GM23338 (cell line): ENCODE results near the gene CREBL2. TPM values are rescaled to one million over a fixed set of nuclear protein-coding genes. Genes with fewer than 3 reads are reported as not detected.
"Not testable (repeated sequence)": the region's sequence is repeated elsewhere in the genome, so short reads cannot be mapped to it uniquely, and the experiment has no call there.

ENCODE experiments used
- ATAC-seq: fragments of 200-7000 bp; cut with Tn5 transposase; 3 replicates; pipeline ENCODE4 v1.9.1; 2020
- DNase-seq: peaks from one replicate; pipeline ENCODE4 v3.0.0-alpha.2; 2015; ENCODE audit warnings: low spot score
- H2AFZ ChIP-seq: fragments of 200-600 bp; sonication (generic); 2 replicates; pipeline ENCODE4 v1.8.0; 2016; ENCODE audit warnings: antibody characterized with exemption, mild to moderate bottlenecking, moderate library complexity
- H3F3A ChIP-seq: fragments of 200-600 bp; sonication (generic); replicated peaks from 2 replicates; pipeline ENCODE4 v1.8.0; 2017; ENCODE audit warnings: antibody characterized with exemption, mixed run types, low read depth
- H3K27ac ChIP-seq: fragments of 200-600 bp; sonication (generic); 2 replicates; pipeline ENCODE4 v1.6.1; 2016; ENCODE audit warnings: low read depth
- H3K27me3 ChIP-seq: fragments of 200-600 bp; sonication (generic); 2 replicates; pipeline ENCODE4 v1.8.0; 2016; ENCODE audit warnings: mild to moderate bottlenecking, mixed run types, moderate library complexity; ENCODE audit not compliant: insufficient read depth
- H3K36me3 ChIP-seq: fragments of 200-600 bp; sonication (generic); 2 replicates; pipeline ENCODE4 v1.8.0; 2016; ENCODE audit warnings: mild to moderate bottlenecking; ENCODE audit not compliant: insufficient read depth
- H3K4me1 ChIP-seq: fragments of 200-600 bp; sonication (generic); 2 replicates; pipeline ENCODE4 v1.8.0; 2016; ENCODE audit warnings: mild to moderate bottlenecking, moderate library complexity; ENCODE audit not compliant: insufficient read depth
- H3K4me2 ChIP-seq: fragments of 200-600 bp; sonication (generic); 2 replicates; pipeline ENCODE4 v1.7.1; 2017; ENCODE audit warnings: mixed run types
- H3K4me3 ChIP-seq: fragments of 200-600 bp; sonication (generic); 2 replicates; pipeline ENCODE4 v1.6.1; 2016; ENCODE audit warnings: mixed run types
- H3K79me2 ChIP-seq: fragments of 200-600 bp; sonication (generic); replicated peaks from 2 replicates; pipeline ENCODE4 v1.8.0; 2017; ENCODE audit warnings: mild to moderate bottlenecking; ENCODE audit not compliant: insufficient read depth
- H3K9me2 ChIP-seq: fragments of 200-600 bp; sonication (generic); 2 replicates; pipeline ENCODE4 v1.8.0; 2017; ENCODE audit not compliant: insufficient read depth
- H4K20me1 ChIP-seq: fragments of 200-600 bp; sonication (generic); replicated peaks from 2 replicates; pipeline ENCODE4 v1.8.0; 2017; ENCODE audit warnings: mild to moderate bottlenecking; ENCODE audit not compliant: insufficient read depth
- H3K27ac Mint-ChIP-seq: 2 replicates; pipeline ENCODE4 v1.8.0; 2020; ENCODE audit warnings: inconsistent platforms, mild to moderate bottlenecking, moderate library complexity, mixed read lengths
- H3K27me3 Mint-ChIP-seq: 3 replicates; pipeline ENCODE4 v1.8.0; 2022; ENCODE audit warnings: low read depth, mild to moderate bottlenecking, moderate library complexity, mixed read lengths, inconsistent platforms; ENCODE audit not compliant: insufficient read depth, poor library complexity
- H3K36me3 Mint-ChIP-seq: 3 replicates; pipeline ENCODE4 v1.8.0; 2021; ENCODE audit warnings: low read depth, mild to moderate bottlenecking, inconsistent platforms, moderate library complexity, mixed read lengths
- H3K4me1 Mint-ChIP-seq: 3 replicates; pipeline ENCODE4 v1.8.0; 2020; ENCODE audit warnings: mild to moderate bottlenecking, inconsistent platforms, mixed read lengths
- H3K4me3 Mint-ChIP-seq: 3 replicates; pipeline ENCODE4 v1.8.0; 2021; ENCODE audit warnings: moderate library complexity, mild to moderate bottlenecking, inconsistent platforms, mixed read lengths
- H3K9me3 Mint-ChIP-seq: 3 replicates; pipeline ENCODE4 v1.8.0; 2020; ENCODE audit warnings: moderate library complexity, mild to moderate bottlenecking, inconsistent platforms, mixed read lengths
- CREB1 ChIP-seq: fragments of 250-450 bp; sonication (Bioruptor Pico); IDR thresholded peaks from 2 replicates; pipeline ENCODE4 v1.5.0; 2020; ENCODE audit warnings: low read depth, mild to moderate bottlenecking, moderate library complexity
- CTCF ChIP-seq, 2 experiments: fragments of 200-600 bp in 1 of 2; sonication (generic) in 1 of 2; conservative IDR thresholded peaks; 2 replicates each; pipeline versions ENCODE4 v1.5.1 to v1.6.1; 2016 to 2017; ENCODE audit warnings: antibody characterized with exemption in 2 of 2, low read depth in 2 of 2, mild to moderate bottlenecking in 2 of 2, moderate library complexity in 1 of 2
- ETS1 ChIP-seq: IDR thresholded peaks from 2 replicates; pipeline ENCODE4 v1.6.1; 2016; ENCODE audit warnings: antibody characterized with exemption
- EZH2 ChIP-seq: fragments of 200-600 bp; sonication (generic); IDR thresholded peaks from one replicate; pipeline ENCODE4 v1.8.0; 2017; ENCODE audit warnings: antibody characterized with exemption, mild to moderate bottlenecking, low read depth; ENCODE audit not compliant: unreplicated experiment
- NANOG ChIP-seq: IDR thresholded peaks from 2 replicates; pipeline ENCODE4 v1.6.1; 2016; ENCODE audit warnings: antibody characterized with exemption, borderline replicate concordance
- POLR2AphosphoS5 ChIP-seq: IDR thresholded peaks from 2 replicates; pipeline ENCODE4 v1.6.1; 2016; ENCODE audit warnings: antibody characterized with exemption, low read depth
- STAT1 ChIP-seq: IDR thresholded peaks from one replicate; pipeline ENCODE4 v1.6.1; 2016; ENCODE audit warnings: antibody characterized with exemption; ENCODE audit not compliant: unreplicated experiment
- ZNF331 ChIP-seq: fragments of 250-450 bp; sonication (Bioruptor Pico); IDR thresholded peaks from 2 replicates; pipeline ENCODE4 v1.5.0; 2020; ENCODE audit warnings: low read depth, mild to moderate bottlenecking, moderate library complexity
- ZNF462 ChIP-seq: fragments of 250-450 bp; sonication (Bioruptor Pico); IDR thresholded peaks from 2 replicates; pipeline ENCODE4 v1.5.0; 2020; ENCODE audit warnings: mild to moderate bottlenecking, moderate library complexity
- polyA plus RNA-seq: library from polyadenylated mRNA; unstranded; fragments of >200 nt; fragmentation: Nextera tagmentation; extraction: Ambion mirVana; gene quantifications from 2 replicates; pipeline ENCODE4 v1.2.1, GENCODE V29; 2016
- total RNA-seq: library from RNA; depleted of rRNA; stranded (reverse); fragments of >200 nt; shearing (Covaris generic); gene quantifications from 2 replicates; pipeline ENCODE4 v1.2.3, GENCODE V29; 2014

The CREBL2 gene
- total and polyA plus RNA-seq, 2 experiments from 2014 or later, result 9.0 to 21.6 TPM

GRCh38 chr12:12577786-12578185 is 33.9 kb upstream of the CREBL2 start (continued):
- no peak for TF ChIP-seq ZNF462

DNA sequence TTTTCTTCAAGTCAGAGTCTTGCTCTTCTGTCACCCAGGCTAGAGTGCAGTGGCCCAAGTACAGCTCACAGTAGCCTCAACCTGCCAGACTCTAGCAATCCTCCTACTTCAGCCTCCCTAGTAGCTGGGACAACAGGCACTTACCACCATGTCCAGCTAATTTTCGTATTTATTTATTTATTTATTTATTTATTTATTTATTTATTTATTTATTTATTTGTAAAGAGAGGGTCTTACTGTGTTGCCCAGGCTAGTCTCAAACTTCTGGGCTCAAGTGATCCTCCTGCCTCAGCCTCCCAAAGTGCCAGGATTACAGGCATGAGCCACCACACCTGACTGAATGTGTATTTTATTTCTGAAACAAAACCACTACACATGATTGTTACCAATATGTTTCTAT is 31.0 kb upstream of the CREBL2 start:
- H3K36me3 ChIP-seq, H2AFZ ChIP-seq, ATAC-seq, H4K20me1 ChIP-seq, H3K27ac Mint-ChIP-seq, H3K36me3 Mint-ChIP-seq, H3F3A ChIP-seq, H3K27me3 ChIP-seq, H3K9me3 Mint-ChIP-seq, H3K79me2 ChIP-seq, H3K9me2 ChIP-seq, H3K4me3 Mint-ChIP-seq, H3K27ac ChIP-seq, H3K4me1 ChIP-seq, H3K4me2 ChIP-seq, DNase-seq, H3K27me3 Mint-ChIP-seq, H3K4me3 ChIP-seq: not testable (repeated sequence)
- H3K4me1 Mint-ChIP-seq, result peaks cover 11% of the 10 kb centered on the region

DNA sequence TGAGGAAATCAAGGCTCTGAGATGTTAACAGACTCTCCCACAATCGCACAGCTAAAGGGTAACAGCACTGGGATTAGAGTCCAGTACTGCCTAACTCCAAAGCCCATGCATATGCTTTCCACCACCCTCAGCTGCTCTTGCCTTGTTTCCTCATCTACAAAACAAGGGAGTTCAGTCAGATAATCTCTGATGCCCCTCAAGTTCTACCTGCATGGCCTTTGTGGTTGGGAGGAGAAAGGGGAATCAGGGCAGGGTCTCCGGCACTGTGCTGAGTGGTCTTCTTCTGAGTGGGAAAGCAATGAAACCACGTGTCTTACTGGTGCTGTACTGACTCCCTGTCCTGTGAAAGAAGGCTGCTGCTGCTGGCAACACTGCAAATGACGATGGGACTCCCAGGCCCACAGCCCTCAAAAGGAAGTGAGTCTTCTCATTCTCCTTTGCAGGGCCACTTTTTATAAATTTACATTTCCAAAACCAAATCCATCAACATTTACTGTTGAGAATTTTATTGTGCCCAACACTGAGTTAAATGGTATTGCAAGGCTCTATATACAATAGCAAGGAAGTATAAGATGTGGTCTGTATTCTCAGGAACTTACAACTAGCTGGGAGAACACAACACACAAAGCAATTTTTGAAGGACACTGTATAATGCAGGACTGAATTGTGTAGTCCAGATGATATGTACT is 29.3 kb upstream of the CREBL2 start:
- peak overlapping the region; percentile 93 for H2AFZ ChIP-seq

More for the DNA sequence above, 29.3 kb upstream of the CREBL2 start:
- H3K4me1 ChIP-seq, result no peaks in the 10 kb centered on the region; the same call in 1 of the 2 replicates
- Mint-ChIP-seq H3K27ac (no peak overlapping the region), H3K27me3 (peaks cover 3% of the 10 kb centered on the region), H3K4me3 (no peak overlapping the region), H3K4me1 (peaks cover 11% of the 10 kb centered on the region), H3K36me3 (no peaks in the 10 kb centered on the region), H3K9me3 (no peaks in the 10 kb centered on the region)
- H3K79me2 ChIP-seq, result no peaks in the 10 kb centered on the region
- H3K36me3 ChIP-seq, result no peaks in the 10 kb centered on the region; the same call in 1 of the 2 replicates
- no peaks in the 10 kb centered on the region for H3K27me3 ChIP-seq
- no peak for TF ChIP-seq NANOG
- TF ChIP-seq CREB1, result no peak
- TF ChIP-seq CTCF (conservative IDR thresholded peaks at IDR 0.05; ENCODE audit: low read depth in 2 of 2), result no peak
- no peak for TF ChIP-seq ZNF331 (CRISPR knock-in tag)
- no peak for TF ChIP-seq ETS1
- no peak for TF ChIP-seq POLR2AphosphoS5
- no peak for TF ChIP-seq STAT1
- TF ChIP-seq EZH2, result no peak
- H3K4me2 ChIP-seq, result no peak overlapping the region
- DNase-seq (no peak), ATAC-seq (no peak)
- H3K27ac ChIP-seq, result no peak overlapping the region
- H3K4me3 ChIP-seq, result no peak overlapping the region
- 0 out of 2 replicates have a peak, but pooled peaks cover 3% of the 10 kb centered on the region for H3K9me2 ChIP-seq
- H3F3A ChIP-seq, result no peaks in the 10 kb centered on the region
- no peaks in the 10 kb centered on the region for H4K20me1 ChIP-seq
